ENCODE data around the gene CD226. TPM values are rescaled to one million over a fixed set of nuclear protein-coding genes. Genes with fewer than 3 reads are reported as not detected.

Gene CD226
- total RNA-seq, 4 donors from 2014 or later: 0.49 to 2.4 (median 1.1) TPM

GRCh38 chr18:69897397-69898108, 50.1 kb downstream of the CD226 start:
- TF ChIP-seq CTCF (IDR thresholded peaks at IDR 0.05; ENCODE audit: low read depth): no peak

- TF ChIP-seq CTCF (IDR thresholded peaks at IDR 0.05; ENCODE audit: low read depth): no peak
Observed at GRCh38 chr18:69895066-69896047, 52.3 kb downstream of the CD226 start.

- TF ChIP-seq CTCF (IDR thresholded peaks at IDR 0.05; ENCODE audit: low read depth): no peak
Observed at GRCh38 chr18:69894467-69894866, 53.2 kb downstream of the CD226 start.

GRCh38 chr18:69890558-69890957, 57.1 kb downstream of the CD226 start:
- TF ChIP-seq CTCF (IDR thresholded peaks at IDR 0.05; ENCODE audit: low read depth): no peak

GRCh38 chr18:69889009-69889408, 58.7 kb downstream of the CD226 start:
- no peak for TF ChIP-seq CTCF (IDR thresholded peaks at IDR 0.05; ENCODE audit: low read depth)

GRCh38 chr18:69887256-69887655, 60.4 kb downstream of the CD226 start:
- no peak for TF ChIP-seq CTCF (IDR thresholded peaks at IDR 0.05; ENCODE audit: low read depth)
